ENCODE results near the gene AGBL4.

AGBL4 gene

GRCh38 chr1:48803474-48803873, 1220.3 kb downstream of the AGBL4 start:
- no peak overlapping the region for H3K4me3 ChIP-seq (ENCODE audit: low read depth, low read length)
- no peak for TF ChIP-seq CTCF (IDR thresholded peaks at IDR 0.05; ENCODE audit: borderline replicate concordance, insufficient read depth, low read depth, low read length)

GRCh38 chr1:48794816-48795215, 1228.9 kb downstream of the AGBL4 start:
- TF ChIP-seq CTCF (IDR thresholded peaks at IDR 0.05; ENCODE audit: borderline replicate concordance, insufficient read depth, low read depth, low read length) = no peak
- no peak overlapping the region for H3K4me3 ChIP-seq (ENCODE audit: low read depth, low read length)

- TF ChIP-seq CTCF (IDR thresholded peaks at IDR 0.05; ENCODE audit: borderline replicate concordance, insufficient read depth, low read depth, low read length) = no peak
- no peak overlapping the region for H3K4me3 ChIP-seq (ENCODE audit: low read depth, low read length)
Measured at GRCh38 chr1:48793863-48794262, 1229.9 kb downstream of the AGBL4 start.

- no peak for TF ChIP-seq CTCF (IDR thresholded peaks at IDR 0.05; ENCODE audit: borderline replicate concordance, insufficient read depth, low read depth, low read length)
- no peak overlapping the region for H3K4me3 ChIP-seq (ENCODE audit: low read depth, low read length)
Measured at GRCh38 chr1:48792961-48793360, 1230.8 kb downstream of the AGBL4 start.

GRCh38 chr1:48790397-48790796, 1233.4 kb downstream of the AGBL4 start:
- TF ChIP-seq CTCF (IDR thresholded peaks at IDR 0.05; ENCODE audit: borderline replicate concordance, insufficient read depth, low read depth, low read length) = no peak
- no peak overlapping the region for H3K4me3 ChIP-seq (ENCODE audit: low read depth, low read length)

GRCh38 chr1:48789903-48790302, 1233.9 kb downstream of the AGBL4 start:
- H3K4me3 ChIP-seq (ENCODE audit: low read depth, low read length) = no peak overlapping the region
- TF ChIP-seq CTCF (IDR thresholded peaks at IDR 0.05; ENCODE audit: borderline replicate concordance, insufficient read depth, low read depth, low read length) = no peak

- TF ChIP-seq CTCF (IDR thresholded peaks at IDR 0.05; ENCODE audit: borderline replicate concordance, insufficient read depth, low read depth, low read length) = no peak
- H3K4me3 ChIP-seq (ENCODE audit: low read depth, low read length) = no peak overlapping the region
Measured at GRCh38 chr1:48785869-48786268, 1237.9 kb downstream of the AGBL4 start.
